ENCODE data around the gene SERPINA6. TPM values are rescaled to one million over a fixed set of nuclear protein-coding genes. Genes with fewer than 3 reads are reported as not detected.

The SERPINA6 gene
- total RNA-seq, 1 experiment from 2014 or later: not detected

DNA sequence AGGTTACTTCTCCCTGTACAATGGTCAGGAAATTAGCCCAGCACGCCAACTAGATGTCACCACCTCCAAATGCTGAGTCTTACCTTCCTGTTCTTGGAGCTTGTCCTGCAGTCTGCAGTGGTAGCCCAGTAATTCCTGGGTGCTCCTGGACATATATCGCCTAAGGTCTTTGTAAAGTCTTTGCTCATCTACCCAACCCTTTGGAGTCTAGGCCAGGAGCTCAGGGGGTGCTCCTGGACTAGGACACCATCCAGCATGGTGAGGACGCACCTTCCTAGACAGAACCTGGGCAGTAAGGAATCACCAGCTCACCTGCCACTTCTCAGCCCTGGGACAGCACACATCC is 30.6 kb downstream of the SERPINA6 start:
- no peaks in the 10 kb centered on the region for H3K27me3 ChIP-seq (ENCODE audit: control insufficient read depth, insufficient read depth, low read length)
- CTCF ChIA-PET: no interaction called here
- BruUV-seq (replicated peaks): no TSS peak
- no peak for ATAC-seq
- H3K27ac ChIP-seq (ENCODE audit: low read length): no peak overlapping the region
- no peak for DNase-seq (ENCODE audit: low read depth, low spot score)
- in situ Hi-C loops (cut with HindIII; ENCODE audit: low pct_unique_long_range_greater_than_20kb, low sequenced_read_pairs) (no loop called here), intact Hi-C loops (cut with micrococcal nuclease; ENCODE audit: unreplicated experiment) (no loop called here)
- TF ChIP-seq CTCF (IDR thresholded peaks at IDR 0.05): no peak
- no peak for TF ChIP-seq SIN3A (IDR thresholded peaks at IDR 0.05; ENCODE audit: borderline replicate concordance, insufficient read depth, low read depth, low read length)
- no peak for TF ChIP-seq POLR2AphosphoS5 (IDR thresholded peaks at IDR 0.05; ENCODE audit: low read depth, low read length)
- TF ChIP-seq, protein P1, sequence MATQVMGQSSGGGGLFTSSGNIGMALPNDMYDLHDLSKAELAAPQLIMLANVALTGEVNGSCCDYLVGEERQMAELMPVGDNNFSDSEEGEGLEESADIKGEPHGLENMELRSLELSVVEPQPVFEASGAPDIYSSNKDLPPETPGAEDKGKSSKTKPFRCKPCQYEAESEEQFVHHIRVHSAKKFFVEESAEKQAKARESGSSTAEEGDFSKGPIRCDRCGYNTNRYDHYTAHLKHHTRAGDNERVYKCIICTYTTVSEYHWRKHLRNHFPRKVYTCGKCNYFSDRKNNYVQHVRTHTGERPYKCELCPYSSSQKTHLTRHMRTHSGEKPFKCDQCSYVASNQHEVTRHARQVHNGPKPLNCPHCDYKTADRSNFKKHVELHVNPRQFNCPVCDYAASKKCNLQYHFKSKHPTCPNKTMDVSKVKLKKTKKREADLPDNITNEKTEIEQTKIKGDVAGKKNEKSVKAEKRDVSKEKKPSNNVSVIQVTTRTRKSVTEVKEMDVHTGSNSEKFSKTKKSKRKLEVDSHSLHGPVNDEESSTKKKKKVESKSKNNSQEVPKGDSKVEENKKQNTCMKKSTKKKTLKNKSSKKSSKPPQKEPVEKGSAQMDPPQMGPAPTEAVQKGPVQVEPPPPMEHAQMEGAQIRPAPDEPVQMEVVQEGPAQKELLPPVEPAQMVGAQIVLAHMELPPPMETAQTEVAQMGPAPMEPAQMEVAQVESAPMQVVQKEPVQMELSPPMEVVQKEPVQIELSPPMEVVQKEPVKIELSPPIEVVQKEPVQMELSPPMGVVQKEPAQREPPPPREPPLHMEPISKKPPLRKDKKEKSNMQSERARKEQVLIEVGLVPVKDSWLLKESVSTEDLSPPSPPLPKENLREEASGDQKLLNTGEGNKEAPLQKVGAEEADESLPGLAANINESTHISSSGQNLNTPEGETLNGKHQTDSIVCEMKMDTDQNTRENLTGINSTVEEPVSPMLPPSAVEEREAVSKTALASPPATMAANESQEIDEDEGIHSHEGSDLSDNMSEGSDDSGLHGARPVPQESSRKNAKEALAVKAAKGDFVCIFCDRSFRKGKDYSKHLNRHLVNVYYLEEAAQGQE (IDR thresholded peaks at IDR 0.05; ENCODE audit: insufficient read depth in 1 of 2, low read depth in 2 of 2, low read length in 1 of 2): no peak
- no peak for TF ChIP-seq TCF7L2 (IDR thresholded peaks at IDR 0.05; ENCODE audit: low read depth, low read length)
- H3K9me3 ChIP-seq (ENCODE audit: control insufficient read depth, insufficient read depth, low read depth, low read length): no peaks in the 10 kb centered on the region
- H3K4me3 ChIP-seq (ENCODE audit: low read depth in 2 of 2, low read length in 2 of 2): no peak overlapping the region
- no peaks in the 10 kb centered on the region for H3K36me3 ChIP-seq (ENCODE audit: control insufficient read depth, insufficient read depth, low read length)
- H3K4me1 ChIP-seq (ENCODE audit: control insufficient read depth, insufficient read depth, low read length): no peaks in the 10 kb centered on the region
- POLR2A ChIA-PET: no interaction called here

DNA sequence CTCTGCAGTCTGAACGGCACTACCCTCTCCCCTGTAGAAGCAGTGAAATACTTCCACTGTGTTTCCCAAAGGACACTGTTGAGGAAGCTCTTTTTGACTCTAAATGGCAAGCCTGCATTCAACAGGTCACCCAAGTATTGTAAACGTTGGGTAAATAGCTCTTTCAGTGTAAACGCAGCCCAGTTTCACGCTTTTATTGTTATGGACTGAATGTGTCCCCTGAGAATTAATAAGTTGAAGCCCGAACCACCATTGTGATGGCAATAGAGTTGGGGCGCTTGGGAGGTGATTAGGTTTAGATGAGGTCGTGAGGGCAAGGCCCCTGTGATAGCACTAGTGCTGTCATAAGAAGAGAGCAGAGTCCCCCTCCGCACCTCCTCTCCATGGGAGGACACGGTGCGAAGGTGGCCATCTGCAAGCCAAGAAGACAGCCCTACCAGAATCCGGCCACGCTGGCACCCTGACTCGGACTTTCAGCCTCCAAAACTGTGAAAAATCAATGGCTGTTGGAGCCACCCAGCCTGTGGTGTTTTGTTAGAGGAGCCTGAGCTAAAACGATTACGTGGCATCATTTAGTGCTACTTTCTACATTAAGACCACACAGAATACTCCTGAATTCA is 31.1 kb downstream of the SERPINA6 start:
- intact Hi-C loops (cut with micrococcal nuclease; ENCODE audit: unreplicated experiment): no loop called here
- no peaks in the 10 kb centered on the region for H3K4me1 ChIP-seq (ENCODE audit: control insufficient read depth, insufficient read depth, low read length)
- CTCF ChIA-PET: no interaction called here
- ATAC-seq: no peak
- no peak for DNase-seq (ENCODE audit: low read depth, low spot score)
- in situ Hi-C loops (cut with HindIII; ENCODE audit: low pct_unique_long_range_greater_than_20kb, low sequenced_read_pairs): no loop called here
- BruUV-seq (replicated peaks): no TSS peak
- H3K4me3 ChIP-seq (ENCODE audit: low read depth in 2 of 2, low read length in 2 of 2): no peak overlapping the region
- no peaks in the 10 kb centered on the region for H3K9me3 ChIP-seq (ENCODE audit: control insufficient read depth, insufficient read depth, low read depth, low read length)
- no peaks in the 10 kb centered on the region for H3K27me3 ChIP-seq (ENCODE audit: control insufficient read depth, insufficient read depth, low read length)
- H3K27ac ChIP-seq (ENCODE audit: low read length): no peak overlapping the region
- TF ChIP-seq POLR2AphosphoS5 (IDR thresholded peaks at IDR 0.05; ENCODE audit: low read depth, low read length) (no peak), CTCF (IDR thresholded peaks at IDR 0.05) (no peak)
- TF ChIP-seq, protein P1 (IDR thresholded peaks at IDR 0.05; ENCODE audit: insufficient read depth in 1 of 2, low read depth in 2 of 2, low read length in 1 of 2): no peak
- no peaks in the 10 kb centered on the region for H3K36me3 ChIP-seq (ENCODE audit: control insufficient read depth, insufficient read depth, low read length)
- POLR2A ChIA-PET: no interaction called here
